H1 (cell line): ENCODE measurements around the gene UBAP2L. TPM values are rescaled to one million over a fixed set of nuclear protein-coding genes. Genes with fewer than 3 reads are reported as not detected.

Source experiments
- CTCF ChIA-PET: fragments of 300-600 bp; sonication (Branson Sonifier 250); formaldehyde crosslinking; loops from one replicate; lab custom pipeline; 2021; ENCODE audit not compliant: partially characterized antibody; lab: Charles Lee
- POLR2A ChIA-PET: fragments of 300-600 bp; sonication (Branson Sonifier 250); formaldehyde crosslinking; loops from one replicate; lab custom pipeline; 2021; ENCODE audit warnings: inconsistent platforms; ENCODE audit not compliant: partially characterized antibody; lab: Charles Lee
- DNase-seq, 2 experiments: peaks; one replicate each; pipeline versions ENCODE4 v3.0.0 to v3.0.0-alpha.2; 2010 to 2022; ENCODE audit warnings: low spot score in 2 of 2, low read depth in 1 of 2, mixed read lengths in 1 of 2
- FAIRE-seq: peaks from 2 replicates; lab custom pipeline; 2011; peaks lifted over from hg19 to GRCh38; lab: Jason Lieb, UNC
- H2AFZ ChIP-seq: 2 replicates; pipeline ENCODE4 v1.8.1; 2012; ENCODE audit warnings: low read length, inconsistent platforms
- H2AK5ac ChIP-seq: 2 replicates; pipeline ENCODE4 v1.6.1; 2013; ENCODE audit warnings: low read depth, low read length
- H2BK120ac ChIP-seq: replicated peaks from 2 replicates; pipeline ENCODE3; 2013; ENCODE audit warnings: low read depth, low read length, inconsistent platforms
- H2BK12ac ChIP-seq: 2 replicates; pipeline ENCODE4 v1.6.1; 2013; ENCODE audit warnings: low read depth, low read length
- H2BK15ac ChIP-seq: 2 replicates; pipeline ENCODE4 v1.6.1; 2013; ENCODE audit warnings: low read length
- H2BK20ac ChIP-seq: 2 replicates; pipeline ENCODE4 v1.6.1; 2013; ENCODE audit warnings: low read length
- H2BK5ac ChIP-seq: 2 replicates; pipeline ENCODE4 v1.6.1; 2013; ENCODE audit warnings: low read depth, low read length
- H3K14ac ChIP-seq: 2 replicates; pipeline ENCODE4 v1.6.1; 2013; ENCODE audit warnings: inconsistent platforms; ENCODE audit not compliant: insufficient read length
- H3K18ac ChIP-seq: 2 replicates; pipeline ENCODE4 v1.6.1; 2013; ENCODE audit warnings: low read length; ENCODE audit errors: extremely low read depth
- H3K23ac ChIP-seq: 2 replicates; pipeline ENCODE4 v1.6.1; 2013; ENCODE audit warnings: inconsistent platforms; ENCODE audit not compliant: insufficient read length
- H3K23me2 ChIP-seq: 2 replicates; pipeline ENCODE4 v1.6.1; 2013; ENCODE audit warnings: low read depth, low read length
- H3K27ac ChIP-seq: 2 replicates; pipeline ENCODE4 v1.6.1; 2011; ENCODE audit warnings: low read depth, low read length, inconsistent platforms
- H3K27me3 ChIP-seq, 4 experiments: replicated peaks in 1 of 4; 1 replicate in 1 of 4; 2 replicates in 3 of 4; pipeline versions ENCODE4 v1.6.1 to v1.8.1; 2011 to 2013; ENCODE audit warnings: low read length in 3 of 4, mild to moderate bottlenecking in 3 of 4, inconsistent platforms in 2 of 4, mixed read lengths in 2 of 4, moderate library complexity in 1 of 4; ENCODE audit not compliant: control insufficient read depth in 3 of 4, insufficient read depth in 3 of 4; ENCODE audit errors: extremely low read depth in 1 of 4
- H3K36me3 ChIP-seq, 4 experiments: 2 replicates each; pipeline versions ENCODE4 v1.6.1 to v1.8.1; 2011 to 2013; ENCODE audit warnings: mild to moderate bottlenecking in 4 of 4, low read length in 3 of 4, moderate library complexity in 2 of 4, control low read depth in 1 of 4, inconsistent platforms in 1 of 4; ENCODE audit not compliant: insufficient read depth in 4 of 4, control insufficient read depth in 2 of 4
- H3K4ac ChIP-seq: replicated peaks from 2 replicates; pipeline ENCODE3; 2013; ENCODE audit warnings: low read length, low read depth, mixed read lengths, inconsistent platforms; ENCODE audit not compliant: insufficient read length
- H3K4me1 ChIP-seq, 4 experiments: replicated peaks in 1 of 4; 1 replicate in 1 of 4; 2 replicates in 3 of 4; pipeline versions ENCODE4 v1.6.1 to v1.8.1; 2011 to 2013; ENCODE audit warnings: low read length in 3 of 4, inconsistent platforms in 2 of 4, mixed read lengths in 1 of 4; ENCODE audit not compliant: insufficient read depth in 4 of 4, control insufficient read depth in 3 of 4
- H3K4me2 ChIP-seq, 2 experiments: 2 replicates each; pipeline versions ENCODE4 v1.6.1 to v1.8.1; 2011 to 2013; ENCODE audit warnings: low read depth in 2 of 2, low read length in 2 of 2, control low read depth in 1 of 2, inconsistent platforms in 1 of 2, mild to moderate bottlenecking in 1 of 2; ENCODE audit not compliant: insufficient read depth in 1 of 2
- H3K4me3 ChIP-seq, 4 experiments: fragments of 200-600, 300-600 bp in 1 of 4; sonication (generic), shearing (Covaris generic), sonication (Bioruptor Twin) in 1 of 4; 2 replicates each; pipeline versions ENCODE4 v1.5.1 to v1.8.1; 2011 to 2016; ENCODE audit warnings: low read length in 4 of 4, low read depth in 3 of 4, control low read depth in 2 of 4, inconsistent platforms in 2 of 4, mild to moderate bottlenecking in 2 of 4, mixed read lengths in 1 of 4, moderate library complexity in 1 of 4; ENCODE audit not compliant: insufficient read depth in 2 of 4; ENCODE audit errors: extremely low read depth in 1 of 4
- H3K56ac ChIP-seq: replicated peaks from 2 replicates; pipeline ENCODE3; 2013; ENCODE audit warnings: low read depth, mild to moderate bottlenecking, mixed read lengths, low read length, inconsistent platforms; ENCODE audit not compliant: insufficient read length
- H3K79me1 ChIP-seq: 2 replicates; pipeline ENCODE4 v1.6.1; 2013; ENCODE audit warnings: low read depth, low read length, control low read depth
- H3K79me2 ChIP-seq, 2 experiments: 2 replicates each; pipeline versions ENCODE4 v1.6.1 to v1.8.1; 2012 to 2013; ENCODE audit warnings: low read length in 2 of 2, mild to moderate bottlenecking in 2 of 2, inconsistent platforms in 1 of 2; ENCODE audit not compliant: insufficient read depth in 2 of 2, control insufficient read depth in 1 of 2
- H3K9ac ChIP-seq, 4 experiments: replicated peaks in 1 of 4; 1 replicate in 1 of 4; 2 replicates in 3 of 4; pipeline versions ENCODE4 v1.6.1 to v1.8.1; 2011 to 2013; ENCODE audit warnings: low read depth in 3 of 4, low read length in 3 of 4, control low read depth in 2 of 4, mild to moderate bottlenecking in 2 of 4, moderate library complexity in 2 of 4, inconsistent platforms in 1 of 4; ENCODE audit errors: extremely low read depth in 1 of 4
- H3K9me3 ChIP-seq, 2 experiments: 2 replicates each; pipeline versions ENCODE4 v1.6.1 to v1.8.1; 2012 to 2013; ENCODE audit warnings: mild to moderate bottlenecking in 2 of 2, moderate library complexity in 2 of 2, control low read depth in 1 of 2, inconsistent platforms in 1 of 2, low read depth in 1 of 2, low read length in 1 of 2, mixed read lengths in 1 of 2; ENCODE audit not compliant: insufficient read depth in 2 of 2
- H4K20me1 ChIP-seq, 2 experiments: replicated peaks in 1 of 2; 2 replicates each; pipeline versions ENCODE3 to v1.8.1; 2011 to 2013; ENCODE audit warnings: inconsistent platforms in 2 of 2, low read length in 2 of 2, mild to moderate bottlenecking in 1 of 2; ENCODE audit not compliant: insufficient read depth in 2 of 2, control insufficient read depth in 1 of 2
- H4K5ac ChIP-seq: 2 replicates; pipeline ENCODE4 v1.6.1; 2013; ENCODE audit warnings: low read length, low read depth, mixed read lengths, inconsistent platforms; ENCODE audit not compliant: insufficient read length
- H4K8ac ChIP-seq: 2 replicates; pipeline ENCODE4 v1.8.0; 2013; ENCODE audit warnings: mild to moderate bottlenecking, moderate library complexity, low read length, inconsistent platforms; ENCODE audit not compliant: insufficient read depth; ENCODE audit errors: extremely low read depth
- H4K91ac ChIP-seq: replicated peaks from 2 replicates; pipeline ENCODE3; 2013; ENCODE audit warnings: low read length, mixed read lengths, inconsistent platforms; ENCODE audit not compliant: insufficient read length
- ATF3 ChIP-seq: IDR thresholded peaks from 2 replicates; pipeline ENCODE4 v1.6.1; 2011; ENCODE audit warnings: low read depth, mild to moderate bottlenecking, low read length; ENCODE audit not compliant: insufficient read depth
- BACH1 ChIP-seq: IDR thresholded peaks from 2 replicates; pipeline ENCODE4 v1.6.1; 2012; ENCODE audit warnings: low read length, improper control_type of control experiment
- BCL11A ChIP-seq, 2 experiments: IDR thresholded peaks; one replicate each; pipeline ENCODE4 v1.6.1; 2011; ENCODE audit warnings: low read depth in 2 of 2, low read length in 2 of 2, mild to moderate bottlenecking in 2 of 2
- KDM5A ChIP-seq: fragments of 200-600 bp; IDR thresholded peaks from 2 replicates; pipeline ENCODE4 v1.7.1; 2012; ENCODE audit warnings: mild to moderate bottlenecking, low read length, inconsistent platforms, mixed read lengths
- MAX ChIP-seq: IDR thresholded peaks from 2 replicates; pipeline ENCODE4 v1.6.1; 2012; ENCODE audit warnings: inconsistent platforms
- POU5F1 ChIP-seq: IDR thresholded peaks from 2 replicates; pipeline ENCODE4 v1.6.1; 2011; ENCODE audit warnings: low read depth, mild to moderate bottlenecking, low read length, moderate library complexity
- RAD21 ChIP-seq, 2 experiments: IDR thresholded peaks in 1 of 2; conservative IDR thresholded peaks in 1 of 2; 2 replicates each; pipeline ENCODE4 v1.6.1; 2011; ENCODE audit warnings: low read depth in 2 of 2, low read length in 2 of 2, improper control_type of control experiment in 1 of 2, inconsistent platforms in 1 of 2, mild to moderate bottlenecking in 1 of 2, moderate library complexity in 1 of 2
- RBBP5 ChIP-seq: IDR thresholded peaks from 2 replicates; pipeline ENCODE4 v1.7.1; 2012; ENCODE audit warnings: low read depth, mild to moderate bottlenecking, inconsistent platforms, low read length, moderate library complexity, borderline replicate concordance
- SP2 ChIP-seq: IDR thresholded peaks from 2 replicates; pipeline ENCODE4 v1.6.1; 2012; ENCODE audit warnings: mild to moderate bottlenecking, low read length, inconsistent platforms
- TCF12 ChIP-seq: IDR thresholded peaks from 2 replicates; pipeline ENCODE4 v1.6.1; 2011; ENCODE audit warnings: low read depth, mild to moderate bottlenecking, low read length
- TEAD4 ChIP-seq: IDR thresholded peaks from 2 replicates; pipeline ENCODE4 v1.6.1; 2012; ENCODE audit warnings: low read depth, low read length, inconsistent platforms, mixed read lengths
- WGBS, 2 experiments: shearing (Covaris generic) in 1 of 2; methylation state at CpG; one replicate each; pipeline versions ENCODE4 v1.1.6 to v1.1.7; 2013 to 2015; ENCODE audit warnings: low lambda C conversion rate in 2 of 2, mixed read lengths in 2 of 2, inconsistent platforms in 1 of 2, low coverage in 1 of 2, missing lambda C conversion rate in 1 of 2; ENCODE audit not compliant: insufficient replicate concordance in 2 of 2, insufficient coverage in 1 of 2, insufficient read length in 1 of 2; ENCODE audit errors: extremely low coverage in 1 of 2, missing lambda C conversion rate in 1 of 2; 5-methylcytosine and 5-hydroxymethylcytosine counted together
- polyA plus RNA-seq, 7 experiments: library from polyadenylated mRNA; depleted of rRNA in 3 of 7; stranded (reverse) in 5 of 7; unstranded in 2 of 7; fragments of >200 nt in 5 of 7; fragments of 200-250 nt in 2 of 7; gene quantifications; 1 replicate in 5 of 7; 2 replicates in 1 of 7; 4 replicates in 1 of 7; pipeline versions ENCODE4 v1.2.1 to v1.2.3, GENCODE V29; 2011 to 2013; ENCODE audit warnings: missing spikeins in 2 of 7, mixed read lengths in 2 of 7
- total RNA-seq: library from RNA; stranded (reverse); fragmentation: NEBNext Ultra II Directional; extraction: Animal tissue kit (Norgen Biotek cat#: 25700); gene quantifications from 2 replicates; pipeline ENCODE4 v1.2.1, GENCODE V29; 2021
- TF ChIP-seq, protein P1 (sequence below): IDR thresholded peaks from 2 replicates; pipeline ENCODE4 v1.6.1; 2011; ENCODE audit warnings: low read length, improper control_type of control experiment

Gene UBAP2L
- total and polyA plus RNA-seq, 2 of the 8 experiments (the other 6 are each of a cell fraction or from before 2014, with no cell fraction given) = 254 to 349 TPM

- CTCF ChIA-PET = interaction anchor here (1.3 kb wide), 2 partner anchors 10 kb away, joined by 4 read pairs; no protein-coding TSS in a partner anchor
- 86% methylated on average over 8 of the region's 8 CpGs; no CpG with 5 or more reads in 1 of the 2 experiments for WGBS, 2 experiments
- Histone ChIP-seq H3K4me3 (no peak overlapping the region), H4K5ac (no peak overlapping the region), H3K4me1 (no peaks in the 10 kb centered on the region), H3K14ac (no peak overlapping the region), H2BK5ac (no peak overlapping the region), H3K27ac (no peak overlapping the region), H4K20me1 (no peaks in the 10 kb centered on the region), H2AK5ac (no peak overlapping the region), H3K23ac (no peak overlapping the region), H2BK15ac (no peak overlapping the region), H4K8ac (no peak overlapping the region), H3K4ac (no peak overlapping the region), H2BK120ac (no peak overlapping the region), H3K27me3 (no peaks in the 10 kb centered on the region), H3K79me2 (no peaks in the 10 kb centered on the region), H3K18ac (no peak overlapping the region), H3K23me2 (peaks cover 2% of the 10 kb centered on the region; the same call in 1 of the 2 replicates), H2AFZ (no peak overlapping the region), H3K9me3 (no peaks in the 10 kb centered on the region), H3K36me3 (no peaks in the 10 kb centered on the region), H2BK20ac (0 out of 2 replicates have a peak overlapping the region, but pooled peaks have one; percentile 10), H2BK12ac (no peak overlapping the region), H3K9ac (no peak overlapping the region), H3K4me2 (no peak overlapping the region), H3K79me1 (no peaks in the 10 kb centered on the region), H4K91ac (no peak overlapping the region), H3K56ac (no peak overlapping the region)
- DNase-seq (no peak), FAIRE-seq (no peak)
- POLR2A ChIA-PET = interaction anchor here (0.8 to 2.8 kb wide), 7 partner anchors 10 to 203 kb away, joined by 3 to 14 read pairs (median 4); partner anchors contain the start of genes RPS27 and UBAP2L
- TF ChIP-seq, protein P1, sequence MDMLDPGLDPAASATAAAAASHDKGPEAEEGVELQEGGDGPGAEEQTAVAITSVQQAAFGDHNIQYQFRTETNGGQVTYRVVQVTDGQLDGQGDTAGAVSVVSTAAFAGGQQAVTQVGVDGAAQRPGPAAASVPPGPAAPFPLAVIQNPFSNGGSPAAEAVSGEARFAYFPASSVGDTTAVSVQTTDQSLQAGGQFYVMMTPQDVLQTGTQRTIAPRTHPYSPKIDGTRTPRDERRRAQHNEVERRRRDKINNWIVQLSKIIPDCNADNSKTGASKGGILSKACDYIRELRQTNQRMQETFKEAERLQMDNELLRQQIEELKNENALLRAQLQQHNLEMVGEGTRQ = no peak
- no peak for TF ChIP-seq KDM5A
- TF ChIP-seq RAD21 (IDR thresholded peaks at IDR 0.05 in 1 of 2, conservative IDR thresholded peaks at IDR 0.05 in 1 of 2; ENCODE audit: low read depth in 2 of 2, low read length in 2 of 2) = no peak
- no peak for TF ChIP-seq BACH1
- TF ChIP-seq TEAD4 = no peak
- TF ChIP-seq SP2 = no peak
- no peak for TF ChIP-seq POU5F1
- no peak for TF ChIP-seq TCF12
- no peak for TF ChIP-seq ATF3
- no peak for TF ChIP-seq RBBP5
- TF ChIP-seq BCL11A (IDR thresholded peaks at IDR 0.05; ENCODE audit: low read depth in 2 of 2, low read length in 2 of 2) = no peak
- no peak for TF ChIP-seq MAX
These were observed 26.9 kb upstream of the UBAP2L start for GRCh38 chr1:154193821-154194220.
